DMS114 treated with DMSO at 0.1 percent for 48 hours (cell line): Measurements from ENCODE around the gene DHPS.
"Not testable (repeated sequence)": the region's sequence is repeated elsewhere in the genome, so short reads cannot be mapped to it uniquely, and the experiment has no call there.

Source experiments
- DNase-seq: peaks from one replicate; lab custom pipeline; 2025; ENCODE audit not compliant: unreplicated experiment; lab: John Stamatoyannopoulos, UW

Gene DHPS

DNA sequence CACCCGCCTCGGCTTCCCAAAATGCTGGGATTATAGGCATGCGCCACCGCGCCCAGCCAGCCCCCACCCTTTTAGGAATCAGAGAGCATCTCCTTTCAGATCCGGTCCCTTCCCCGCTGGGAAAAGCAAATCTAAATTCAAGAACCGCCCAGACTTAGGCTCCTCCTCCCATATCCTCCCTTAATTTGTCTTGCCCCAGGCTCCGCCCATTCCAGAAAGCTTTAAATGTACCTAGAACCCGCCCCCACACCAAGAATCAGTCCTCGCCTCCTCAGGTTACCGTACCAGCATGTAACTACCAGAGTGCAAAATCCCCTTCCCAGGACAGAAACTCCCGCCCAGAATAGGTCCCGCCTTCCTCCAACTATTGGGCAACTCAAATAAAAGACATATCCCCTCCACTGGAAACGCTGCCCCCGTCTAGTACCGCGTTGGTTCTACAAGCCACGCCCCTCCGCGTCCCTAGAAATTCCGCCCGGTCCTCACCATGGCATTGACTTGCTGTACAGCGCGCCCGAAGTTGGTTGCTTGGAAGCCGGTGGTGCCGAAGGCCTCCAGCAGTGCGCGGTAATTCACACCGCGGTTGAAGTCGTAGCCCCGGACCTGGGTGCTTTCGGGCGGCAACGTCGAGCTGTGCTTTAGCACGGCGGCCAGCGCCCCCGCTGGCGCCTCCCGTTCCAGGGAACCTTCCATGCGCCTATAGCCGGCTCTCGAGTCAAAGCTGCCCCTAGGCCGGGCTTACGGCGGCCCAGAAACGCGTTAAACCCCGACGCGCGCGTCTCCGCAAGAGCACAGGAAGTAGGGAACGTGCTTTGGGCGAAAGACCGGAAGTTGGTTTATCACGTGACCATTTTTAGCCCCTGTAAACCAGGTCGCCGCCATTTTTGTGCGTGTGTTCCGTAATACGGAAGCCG is at the start of gene DHPS:
DHPS (minus strand) TSS at position 807 of the 914 bp plus-strand sequence; CDS start at position 693, 114 bp downstream.
- peak; percentile 93 for DNase-seq

DNA sequence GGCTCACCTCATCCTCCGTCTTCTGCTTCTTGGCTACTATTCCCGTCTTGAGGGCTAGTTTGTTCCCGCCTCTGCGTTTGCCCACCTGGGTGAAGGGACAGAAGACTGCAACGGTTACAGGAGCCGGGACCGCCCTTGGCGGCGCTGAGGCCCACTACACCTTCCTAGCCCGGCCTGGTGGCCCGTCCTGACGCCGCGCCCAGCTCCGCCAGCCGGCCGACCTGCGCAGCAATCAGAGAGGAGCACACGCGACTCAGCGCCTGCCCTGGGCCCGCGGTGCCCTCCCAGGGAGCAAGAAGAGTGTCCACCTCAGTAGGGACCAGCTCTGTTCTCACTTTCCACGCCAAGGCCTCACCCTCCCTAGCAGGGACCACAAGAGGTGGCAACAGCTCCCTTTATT is 49.7 kb upstream of the DHPS start:
- no peak for DNase-seq

DNA sequence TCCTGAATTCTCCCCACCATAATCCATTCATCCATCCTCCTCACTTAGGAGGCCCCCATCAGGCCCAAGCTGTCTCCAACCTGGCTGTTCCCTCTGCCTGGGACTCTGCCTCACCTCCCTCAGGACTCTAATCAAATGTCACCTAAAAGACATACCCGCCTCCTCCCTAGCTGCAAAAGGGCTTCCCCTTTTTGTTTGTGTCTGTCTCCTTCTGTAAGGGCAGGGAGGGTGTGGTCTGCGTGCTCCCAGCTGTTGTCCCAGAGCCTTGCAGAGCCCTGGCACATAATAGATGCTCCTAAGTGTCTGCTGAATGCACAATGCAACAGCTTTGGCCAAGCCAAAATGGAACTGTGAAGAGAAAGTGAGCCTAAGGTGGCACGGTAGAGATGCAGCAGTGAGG is 48.4 kb upstream of the DHPS start:
- no peak for DNase-seq

DNA sequence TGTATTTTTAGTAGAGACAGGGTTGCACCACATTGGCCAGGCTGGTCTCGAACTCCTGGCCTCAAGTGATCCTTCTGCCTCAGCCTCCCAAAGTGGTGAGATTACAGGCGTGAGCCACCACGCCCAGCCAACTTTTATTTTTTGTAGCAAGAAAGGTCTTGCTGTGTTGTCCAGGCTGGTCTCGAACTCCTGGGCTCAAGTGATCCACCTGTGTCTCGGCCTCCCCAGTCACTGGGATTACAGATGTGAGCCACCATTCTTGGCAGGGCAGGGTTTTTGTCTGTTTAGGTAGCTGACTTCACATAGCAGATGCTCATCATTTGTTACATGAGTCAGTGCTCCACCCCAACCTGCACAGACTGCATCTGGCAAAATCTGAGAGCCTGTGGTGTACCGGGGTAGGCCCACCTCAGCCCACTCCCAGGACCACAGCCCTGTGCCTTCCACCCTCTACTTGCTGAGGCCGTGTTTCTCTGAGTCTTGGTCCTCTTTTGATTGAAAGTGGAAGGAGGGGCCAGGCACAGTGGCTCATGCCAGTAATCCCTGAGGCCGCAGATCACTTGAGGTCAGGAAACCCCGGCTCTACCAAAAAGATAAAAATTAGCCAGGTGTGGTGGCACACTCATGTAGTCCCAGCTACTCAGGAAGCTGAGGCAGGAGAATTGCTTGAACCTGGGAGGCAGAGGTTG is 46.2 kb upstream of the DHPS start:
- no peak for DNase-seq

DNA sequence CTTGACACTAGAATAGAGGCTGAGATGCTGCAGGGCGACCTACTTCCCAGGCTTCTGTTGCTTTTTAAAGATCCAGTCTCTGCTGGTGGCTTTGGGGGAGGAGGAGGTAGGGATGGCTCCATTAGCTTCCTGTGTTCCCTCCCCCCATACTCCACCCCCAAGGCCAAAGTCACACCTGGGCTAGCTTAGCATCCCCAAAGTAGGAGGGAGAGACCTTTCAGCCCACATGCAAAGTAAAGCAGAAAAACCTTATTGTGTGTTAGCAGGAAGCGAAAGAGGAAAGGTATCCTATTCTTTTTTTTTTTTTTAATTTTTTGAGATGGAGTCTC is 45.3 kb upstream of the DHPS start:
- no peak for DNase-seq

DNA sequence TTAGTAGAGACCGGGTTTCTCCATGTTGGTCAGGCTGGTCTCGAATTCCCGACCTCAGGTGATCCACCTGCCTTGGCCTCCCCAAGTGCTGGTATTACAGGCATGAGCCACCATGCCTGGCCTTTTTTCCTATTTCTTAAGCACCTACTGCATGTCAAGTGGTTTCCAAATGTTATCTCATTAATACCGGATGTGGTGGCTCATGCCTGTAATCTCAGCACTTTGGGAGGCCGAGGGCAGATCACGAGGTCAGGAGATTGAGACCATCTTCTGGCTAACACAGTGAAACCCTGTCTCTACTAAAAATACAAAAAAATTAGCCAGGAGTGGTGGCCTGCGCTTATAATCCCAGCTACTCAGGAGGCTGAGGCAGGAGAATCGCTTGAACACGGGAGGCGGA is 43.9 kb upstream of the DHPS start:
- not testable (repeated sequence) for DNase-seq

DNA sequence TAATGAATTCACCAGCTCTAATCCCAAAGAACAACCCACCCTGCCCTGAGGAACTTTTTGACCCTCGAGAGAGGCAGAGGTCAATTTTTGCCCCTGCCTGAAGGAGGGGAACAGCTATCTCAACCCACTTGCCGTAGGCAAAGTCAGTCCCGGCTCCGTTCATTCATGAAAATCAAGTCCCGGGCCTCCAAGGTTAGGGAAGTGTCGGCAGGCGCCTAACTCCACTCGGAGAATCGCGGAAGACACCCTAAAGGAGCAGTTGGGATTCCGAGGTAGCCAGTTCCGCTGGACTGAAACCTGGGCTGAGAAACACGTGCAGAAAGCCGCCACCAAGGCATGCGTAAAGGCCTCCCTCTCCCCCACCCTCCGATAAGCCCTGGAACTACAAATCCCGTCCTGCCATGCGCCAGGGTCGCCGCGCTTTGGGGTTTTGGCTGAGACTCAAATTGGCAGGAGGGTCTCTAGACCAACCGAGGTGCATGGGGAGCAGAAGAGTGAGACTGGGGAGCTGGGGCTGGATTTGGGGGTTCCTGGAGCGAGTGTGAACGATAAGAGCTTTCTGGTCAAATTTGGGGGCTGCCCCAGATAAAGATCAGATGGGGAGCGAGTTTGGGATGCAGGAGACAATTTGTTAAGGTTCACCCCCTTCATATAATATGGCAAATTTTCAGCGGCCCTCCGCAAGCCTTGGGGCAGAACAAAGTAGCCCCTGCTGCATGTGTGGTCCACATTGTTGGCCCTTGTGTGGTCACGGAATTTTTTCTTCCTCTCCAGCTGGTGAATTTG is 42.2 kb upstream of the DHPS start, which contains the start of gene TNPO2:
TNPO2 (minus strand) TSS at position 292 of the 786 bp plus-strand sequence. CDS start 2,955 bp downstream, outside the sequence.
- DNase-seq, result peak; percentile 70

DNA sequence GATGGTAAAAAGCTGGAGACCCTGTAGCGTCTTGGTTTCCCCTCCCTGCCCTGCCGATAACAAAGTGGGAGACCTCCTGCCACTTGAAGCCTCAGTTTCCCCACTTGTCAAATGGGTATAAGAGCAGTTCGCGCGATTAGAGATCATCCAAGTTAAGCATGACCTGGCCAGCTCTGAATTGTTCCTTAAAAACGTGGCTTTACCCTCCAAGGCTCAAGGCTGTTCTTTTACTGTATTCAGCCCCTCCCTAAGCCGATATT is 41.6 kb upstream of the DHPS start:
- DNase-seq, result no peak

DNA sequence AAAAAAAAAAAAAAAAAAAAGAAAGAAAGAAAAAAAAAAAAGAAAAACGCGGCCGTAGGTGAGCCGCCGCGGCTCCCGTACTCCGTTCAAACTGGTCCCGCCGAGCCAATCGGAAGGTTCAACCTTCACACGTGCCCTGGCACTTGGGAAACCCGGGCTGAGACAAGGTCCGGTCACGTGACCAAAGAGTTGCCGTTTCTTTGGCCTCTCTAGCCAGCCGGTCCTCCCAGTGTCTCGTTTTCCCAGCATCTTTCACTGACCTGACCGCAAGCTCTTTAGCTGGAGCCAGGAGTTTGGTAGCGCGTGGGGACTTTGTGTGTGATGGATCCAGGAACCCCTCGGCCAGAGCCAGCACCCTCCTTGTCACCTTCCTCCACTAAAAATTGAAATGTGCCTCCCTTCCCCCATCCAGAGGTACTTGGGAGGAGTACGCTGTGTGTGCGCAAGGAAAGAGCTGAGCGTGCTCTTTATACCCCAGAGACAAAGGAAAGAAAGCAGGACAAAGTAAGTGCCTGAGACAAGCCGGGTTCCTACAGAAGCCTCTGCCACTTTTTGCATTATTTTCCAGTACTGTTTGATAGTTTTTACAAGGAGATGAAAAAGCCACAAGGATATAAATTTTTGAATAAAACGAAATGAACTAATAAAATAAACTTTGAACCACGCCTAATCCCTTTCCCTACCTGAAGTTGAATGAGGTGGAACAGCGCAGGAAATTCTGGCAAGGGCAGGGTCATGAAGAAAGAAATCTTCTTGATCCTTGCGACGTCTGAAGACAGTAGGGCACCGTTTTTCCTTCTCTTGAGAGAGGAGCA is 41.1 kb upstream of the DHPS start:
- peak; percentile 91 for DNase-seq

DNA sequence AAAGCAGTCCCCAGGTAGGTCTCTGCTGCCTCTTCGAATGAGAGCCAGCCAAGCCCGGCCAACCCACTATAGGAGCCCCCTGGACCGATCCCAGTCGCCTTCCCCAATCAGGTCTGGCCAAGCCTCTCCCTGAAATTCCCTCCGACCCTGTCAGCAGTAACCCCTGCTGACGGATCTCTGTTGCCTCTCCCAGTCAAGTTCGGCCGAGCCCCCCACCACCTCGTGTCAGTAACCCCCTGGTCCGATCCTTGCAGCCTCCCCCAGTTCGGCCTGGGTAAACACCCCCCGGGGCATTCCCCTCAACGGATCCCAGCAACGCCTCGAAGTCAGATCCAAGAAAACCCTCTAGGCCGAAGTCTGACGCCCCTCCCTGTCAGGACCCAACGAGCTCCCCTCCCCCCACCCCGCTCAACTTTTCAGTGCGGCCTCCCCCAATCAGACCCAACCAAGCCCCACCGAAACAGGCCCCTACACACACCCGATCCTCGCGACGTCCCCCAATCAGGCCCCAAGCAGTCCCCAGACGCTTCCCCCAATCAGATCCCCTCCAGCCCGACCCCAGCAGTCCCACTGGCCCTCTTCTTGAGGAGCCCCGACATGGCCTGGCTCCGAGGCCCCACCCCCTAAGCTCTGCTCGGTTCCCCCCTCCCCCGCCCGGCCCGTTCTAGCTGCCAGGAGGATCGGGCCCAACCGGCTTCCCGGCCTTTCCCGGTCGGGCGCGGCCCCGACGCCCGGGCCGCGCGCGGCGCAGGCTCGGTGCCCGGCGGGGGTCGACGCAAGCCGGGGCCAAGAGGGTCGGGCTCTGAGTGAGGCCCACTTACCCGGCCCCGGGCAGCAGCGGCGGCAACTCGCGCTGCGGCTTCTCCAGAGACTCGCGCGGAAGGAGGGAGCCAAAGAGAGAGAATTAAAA is 40.2 kb upstream of the DHPS start:
- no peak for DNase-seq

DNA sequence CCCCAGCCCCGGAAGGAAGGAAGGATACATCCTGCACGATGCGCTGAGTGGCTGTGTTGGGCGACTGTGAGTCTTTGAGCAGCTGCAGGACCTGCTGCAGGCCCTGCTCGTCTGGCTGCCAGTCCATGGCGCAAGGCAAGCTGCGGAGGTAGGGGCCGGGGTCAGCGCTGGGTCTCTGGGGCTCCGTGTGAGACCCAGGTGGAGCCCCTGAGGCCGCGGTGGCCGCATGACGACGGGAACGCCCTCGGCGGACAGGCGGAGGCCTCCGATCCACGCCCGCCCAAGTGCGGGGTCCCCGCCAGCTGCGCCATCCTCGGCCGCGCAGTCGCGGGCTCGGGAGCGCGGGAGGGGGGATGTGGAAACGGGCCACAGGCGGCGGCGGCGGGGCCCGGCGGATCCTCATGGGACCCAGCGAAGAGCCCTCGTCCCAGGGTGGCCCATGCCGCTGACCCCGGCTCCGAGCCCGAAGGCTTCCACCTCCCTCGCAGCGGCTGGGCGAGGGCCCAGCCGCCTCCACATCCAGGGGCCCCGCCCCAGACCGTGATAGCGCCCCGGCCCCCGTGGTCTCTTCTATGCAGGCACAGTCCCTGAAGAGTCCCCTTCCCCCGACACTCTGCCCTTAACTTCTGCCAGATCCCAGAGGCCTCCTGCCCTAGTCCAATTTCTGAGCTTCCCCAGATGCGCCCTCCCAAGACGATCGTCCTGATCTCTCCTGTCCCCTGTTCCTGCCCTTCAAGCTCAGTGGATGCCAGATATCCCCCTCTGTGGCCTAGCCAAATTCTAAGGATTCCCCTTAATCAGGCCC is 39.4 kb upstream of the DHPS start:
- no peak for DNase-seq

DNA sequence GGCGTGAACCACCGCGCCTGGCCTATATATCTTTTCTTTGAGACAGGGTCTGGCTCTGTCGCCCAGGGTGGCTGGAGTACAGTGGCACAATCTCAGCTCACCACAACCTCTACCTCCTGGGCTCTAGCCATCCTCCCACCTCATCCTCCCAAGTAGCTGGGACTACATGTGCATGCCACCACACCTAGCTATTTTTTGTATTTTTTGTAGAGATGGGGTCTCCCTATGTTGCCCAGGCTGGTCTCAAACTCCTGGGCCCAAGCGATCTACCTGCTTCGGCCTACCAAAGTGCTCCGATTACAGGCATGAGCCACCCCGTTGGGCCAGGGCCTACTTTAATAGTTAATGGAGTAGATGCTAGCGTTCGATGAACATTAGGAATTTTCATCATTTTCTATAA is 38.6 kb upstream of the DHPS start:
- DNase-seq, result no peak

DNA sequence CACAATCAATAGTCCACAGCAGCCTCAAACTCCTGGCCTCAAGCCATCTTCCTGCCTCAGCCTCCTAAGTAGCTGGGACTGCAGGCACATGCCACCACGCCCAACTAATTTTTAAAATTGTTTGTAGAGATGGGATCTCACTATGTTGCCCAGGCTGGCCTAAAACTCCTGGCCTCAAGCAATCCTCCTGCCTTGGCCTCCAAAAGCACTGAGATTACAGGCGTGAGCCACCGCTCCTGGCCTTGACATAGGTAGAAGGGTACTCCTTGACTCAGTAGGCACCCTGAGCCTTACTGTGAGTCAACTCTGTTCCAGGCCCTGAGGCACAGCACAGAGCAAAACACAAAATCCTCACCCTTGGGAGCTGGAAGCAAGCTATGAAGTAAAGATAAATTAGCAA is 34.2 kb upstream of the DHPS start:
- no peak for DNase-seq

DNA sequence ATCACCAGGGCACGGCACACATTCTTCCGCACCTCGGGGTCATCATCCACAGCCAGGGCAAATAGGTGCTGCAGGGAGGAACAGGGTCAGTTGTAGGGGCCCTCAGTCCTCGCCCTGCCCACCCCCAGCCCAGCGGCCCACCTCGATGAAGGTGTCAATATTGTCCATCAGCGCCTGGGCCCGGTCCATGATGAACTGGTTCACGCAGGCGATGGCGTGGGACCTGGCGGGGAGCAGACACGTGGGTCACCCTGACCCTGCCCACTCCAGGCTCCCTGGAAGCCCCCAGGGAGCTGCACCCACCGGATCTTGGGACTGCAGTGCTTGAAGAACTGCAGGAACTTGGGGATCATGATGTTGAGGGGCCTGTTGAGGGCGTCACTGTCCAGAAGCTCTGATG is 33.4 kb upstream of the DHPS start:
- DNase-seq, result no peak

DNA sequence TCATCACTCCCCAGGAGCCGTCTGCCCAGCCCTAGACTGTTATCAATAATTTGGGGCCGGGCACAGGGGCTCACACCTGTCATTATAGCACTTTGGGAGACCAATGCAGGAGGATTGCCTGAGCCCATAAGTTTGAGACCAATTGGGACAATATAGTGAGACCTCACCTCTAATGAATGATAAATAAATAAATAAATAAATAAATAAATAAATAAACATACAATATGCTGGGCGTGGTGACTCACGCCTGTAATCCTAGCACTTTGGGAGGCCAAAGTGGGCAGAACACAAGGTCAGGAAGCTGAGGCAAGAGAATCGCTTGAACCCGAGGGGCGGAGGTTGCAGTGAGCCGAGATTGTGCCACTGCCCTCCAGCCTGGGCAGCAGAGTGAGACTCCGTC is 31.6 kb upstream of the DHPS start:
- DNase-seq, result not testable (repeated sequence)

DNA sequence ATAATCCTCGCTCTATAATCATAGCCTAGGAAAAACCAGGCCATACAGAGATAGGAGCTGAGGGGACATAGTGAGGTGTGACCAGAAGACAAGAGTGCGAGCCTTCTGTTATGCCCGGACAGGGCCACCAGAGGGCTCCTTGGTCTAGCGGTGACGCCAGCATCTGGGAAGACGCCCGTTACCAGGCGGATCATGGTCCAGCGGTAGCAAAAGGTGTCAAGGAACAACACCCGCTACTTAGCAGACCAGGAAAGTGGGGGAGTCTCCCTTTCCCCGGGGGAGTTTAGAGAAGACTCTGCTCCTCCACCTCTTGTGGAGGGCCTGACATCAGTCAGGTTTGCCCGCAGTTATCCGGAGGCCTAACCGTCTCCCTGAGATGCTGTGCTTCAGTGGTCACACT is 30.4 kb upstream of the DHPS start:
- not testable (repeated sequence) for DNase-seq

DNA sequence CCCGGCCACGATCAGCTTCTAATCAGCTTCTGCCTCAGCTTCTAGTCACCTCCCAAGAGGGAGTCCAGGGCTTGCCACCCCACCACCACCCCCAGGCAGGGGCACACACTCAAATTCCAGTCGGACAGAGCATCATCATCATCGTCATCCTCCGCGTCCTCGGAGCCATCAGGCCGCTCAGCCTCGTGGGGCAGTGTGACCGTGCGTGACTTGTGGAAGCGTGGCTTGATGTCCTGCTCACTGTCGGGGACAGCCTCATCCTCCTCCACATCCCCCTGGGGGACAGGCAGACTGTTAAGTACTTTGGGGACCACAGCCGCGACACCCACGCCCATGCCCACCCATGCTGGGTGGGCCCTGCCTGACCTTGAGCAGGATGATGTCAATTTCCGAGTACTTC is 29.5 kb upstream of the DHPS start:
- DNase-seq, result no peak

DNA sequence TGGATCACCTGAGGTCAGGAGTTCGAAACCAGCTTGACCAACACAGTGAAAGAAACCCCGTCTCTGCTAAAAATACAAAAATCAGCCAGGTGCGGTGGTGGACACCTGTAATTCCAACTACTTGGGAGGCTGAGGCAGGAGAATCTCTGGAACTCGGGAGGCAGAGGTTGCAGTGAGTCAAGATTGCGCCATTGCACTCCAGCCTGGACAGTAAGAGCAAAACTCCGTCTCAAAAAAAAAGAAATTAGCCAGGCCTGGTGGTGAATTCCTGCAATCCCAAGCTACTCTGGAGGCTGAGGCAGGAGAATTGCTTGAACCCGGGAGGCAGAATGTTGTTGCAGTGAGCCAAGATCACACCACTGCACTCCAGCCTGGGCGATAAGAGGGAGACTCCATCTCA is 27.0 kb upstream of the DHPS start:
- DNase-seq, result no peak

DNA sequence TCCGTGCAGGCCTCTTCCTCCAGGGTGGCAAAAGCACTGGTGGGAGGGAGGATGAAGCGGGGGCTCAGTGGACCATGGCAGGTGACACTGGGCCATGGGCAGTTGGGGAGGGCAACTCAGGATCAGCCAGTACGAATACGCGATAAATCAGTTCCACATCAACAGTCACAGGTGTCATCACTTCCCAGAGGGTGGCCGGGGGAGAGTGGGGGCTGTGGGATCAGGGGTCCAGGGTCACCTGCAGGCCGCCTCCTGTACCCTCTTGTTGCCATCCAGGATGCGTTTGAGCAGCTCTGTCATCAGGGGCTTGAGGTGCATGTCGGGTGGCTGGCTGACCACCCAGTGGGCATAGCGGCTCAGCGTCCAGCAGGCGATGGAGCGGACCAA is 24.6 kb upstream of the DHPS start:
- DNase-seq, result no peak
